Esophagus squamous epithelium (tissue), 5 donors: ENCODE results near the gene GRK1. TPM values are rescaled to one million over a fixed set of nuclear protein-coding genes. Genes with fewer than 3 reads are reported as not detected.

Experiments used
- DNase-seq: peaks from one replicate; lab custom pipeline; 2025; lab: John Stamatoyannopoulos, UW
- H3K27ac ChIP-seq, 4 donors: fragments of 200-600 bp; sonication (generic); one replicate each; pipeline ENCODE4 v1.5.1; 2016 to 2019; ENCODE audit warnings: mild to moderate bottlenecking in 1 of 4
- H3K27me3 ChIP-seq, 4 donors: fragments of 200-600 bp; sonication (generic); 1 replicate in 3 of 4; 2 replicates in 1 of 4; pipeline versions ENCODE4 v1.5.1 to v1.6.0; 2017 to 2021; ENCODE audit warnings: antibody characterized with exemption in 1 of 4
- H3K36me3 ChIP-seq, 3 donors: fragments of 200-600 bp; sonication (generic); one replicate each; pipeline ENCODE4 v1.5.1; 2016 to 2019
- H3K4me1 ChIP-seq, 3 donors: fragments of 200-600 bp; sonication (generic); one replicate each; pipeline ENCODE4 v1.5.1; 2017 to 2019
- H3K4me3 ChIP-seq, 4 donors: fragments of 200-600 bp; sonication (generic); 1 replicate in 3 of 4; 2 replicates in 1 of 4; pipeline ENCODE4 v1.5.1; 2016 to 2019; ENCODE audit warnings: mild to moderate bottlenecking in 2 of 4, moderate library complexity in 1 of 4
- H3K9me3 ChIP-seq, 3 donors: fragments of 200-600 bp; sonication (generic); one replicate each; pipeline ENCODE4 v1.5.1; 2016 to 2019
- CTCF ChIP-seq, 6 experiments: fragments of 450-650 bp in 4 of 6; fragments of 200-600 bp in 2 of 6; sonication (generic) in 2 of 6; IDR thresholded peaks; one replicate each; pipeline ENCODE4 v1.5.1; 2016 to 2019; ENCODE audit warnings: antibody characterized with exemption in 6 of 6, mild to moderate bottlenecking in 4 of 6, moderate library complexity in 4 of 6
- POLR2A ChIP-seq, 4 donors: fragments of 450-650 bp; IDR thresholded peaks; one replicate each; pipeline ENCODE4 v1.6.1; 2017; ENCODE audit warnings: antibody characterized with exemption in 4 of 4, mild to moderate bottlenecking in 4 of 4, moderate library complexity in 3 of 4
- WGBS, 2 donors: methylation state at CpG; one replicate each; pipeline ENCODE4 v1.1.5; 2018; 5-methylcytosine and 5-hydroxymethylcytosine counted together
- intact Hi-C: fragments of 100-400 bp; cut with DNase I; formaldehyde crosslinking; loops from one replicate; pipeline ENCODE4 v1.15.0; 2022
- total RNA-seq, 4 donors: library from RNA; depleted of rRNA; stranded (reverse); fragments of >200 nt; gene quantifications; one replicate each; pipeline ENCODE4 v1.1.0, GENCODE V29; 2016
- donor health status: DM: yes; HTN: yes; CAD: no.

Gene GRK1
- total RNA-seq, 4 donors from 2014 or later = not detected

GRCh38 chr13:113655346-113656002, 11.5 kb upstream of the GRK1 start:
- Histone ChIP-seq H3K4me3 (no peak overlapping the region), H3K4me1 (peaks cover 0 to 11% (median 0%) of the 10 kb centered on the region in 3 donors), H3K36me3 (no peaks in the 10 kb centered on the region), H3K27ac (no peak overlapping the region), H3K9me3 (no peaks in the 10 kb centered on the region), H3K27me3 (peaks cover 0 to 10% (median 0%) of the 10 kb centered on the region in 4 donors)
- WGBS, 2 donors = 80 to 86% methylated on average over 1 of the region's 15 CpGs
- DNase-seq = no peak
- intact Hi-C loops = no loop called here
- TF ChIP-seq POLR2A (IDR thresholded peaks at IDR 0.05) = no peak
- no peak for TF ChIP-seq CTCF (IDR thresholded peaks at IDR 0.05)

GRCh38 chr13:113656003-113656588, 10.9 kb upstream of the GRK1 start:
- Histone ChIP-seq H3K4me1 (peaks cover 0 to 6% (median 0%) of the 10 kb centered on the region in 3 donors), H3K4me3 (no peak overlapping the region), H3K9me3 (peaks cover 0 to 1% (median 0%) of the 10 kb centered on the region in 3 donors), H3K36me3 (no peaks in the 10 kb centered on the region), H3K27ac (no peak overlapping the region), H3K27me3 (peaks cover 0 to 10% (median 0%) of the 10 kb centered on the region in 4 donors)
- WGBS, 2 donors = 70% methylated on average over 2 of the region's 25 CpGs; no CpG with 5 or more reads in 1 of the 2 donors
- no peak for DNase-seq
- intact Hi-C loops = no loop called here
- TF ChIP-seq CTCF (IDR thresholded peaks at IDR 0.05) (no peak), POLR2A (IDR thresholded peaks at IDR 0.05) (no peak)

GRCh38 chr13:113656831-113657671, 10.0 kb upstream of the GRK1 start:
- Histone ChIP-seq H3K36me3 (no peaks in the 10 kb centered on the region), H3K4me1 (peaks cover 0 to 6% (median 0%) of the 10 kb centered on the region in 3 donors), H3K9me3 (peaks cover 0 to 8% (median 0%) of the 10 kb centered on the region in 3 donors), H3K27me3 (peaks cover 0 to 10% (median 0%) of the 10 kb centered on the region in 4 donors), H3K4me3 (no peak overlapping the region), H3K27ac (no peak overlapping the region)
- intact Hi-C loops = no loop called here
- DNase-seq = no peak
- WGBS, 2 donors = 57 to 60% methylated on average over 8 to 23 of the region's 42 CpGs
- TF ChIP-seq CTCF (IDR thresholded peaks at IDR 0.05) (no peak), POLR2A (IDR thresholded peaks at IDR 0.05) (no peak)

- intact Hi-C loops = no loop called here
- no peak for DNase-seq
- no peaks in the 10 kb centered on the region for H3K36me3 ChIP-seq
- H3K4me3 ChIP-seq = no peak within 1 kb of the TSS
- peaks cover 0 to 10% (median 0%) of the 10 kb centered on the region in 4 donors for H3K27me3 ChIP-seq
- no peak within 1 kb of the TSS for H3K27ac ChIP-seq
- TF ChIP-seq CTCF (IDR thresholded peaks at IDR 0.05) = no peak
- no peak for TF ChIP-seq POLR2A (IDR thresholded peaks at IDR 0.05)
- 85 to 89% methylated on average over 10 to 16 of the region's 47 CpGs for WGBS, 2 donors
- peaks cover 0 to 6% (median 0%) of the 10 kb centered on the region in 3 donors for H3K4me1 ChIP-seq
- H3K9me3 ChIP-seq = peaks cover 0 to 8% (median 0%) of the 10 kb centered on the region in 3 donors
Measured at GRCh38 chr13:113657851-113658741, 8.9 kb upstream of the GRK1 start, which contains the start of gene ATP4B. TSS of gene ATP4B (minus strand) at chr13:113658198. CDS start at chr13:113658144, 54 bp downstream.
